Measurements from ENCODE around the gene WNK1. TPM values are rescaled to one million over a fixed set of nuclear protein-coding genes. Genes with fewer than 3 reads are reported as not detected.

Gene WNK1
- total RNA-seq, 1 donor from 2014 or later = 160 TPM

DNA sequence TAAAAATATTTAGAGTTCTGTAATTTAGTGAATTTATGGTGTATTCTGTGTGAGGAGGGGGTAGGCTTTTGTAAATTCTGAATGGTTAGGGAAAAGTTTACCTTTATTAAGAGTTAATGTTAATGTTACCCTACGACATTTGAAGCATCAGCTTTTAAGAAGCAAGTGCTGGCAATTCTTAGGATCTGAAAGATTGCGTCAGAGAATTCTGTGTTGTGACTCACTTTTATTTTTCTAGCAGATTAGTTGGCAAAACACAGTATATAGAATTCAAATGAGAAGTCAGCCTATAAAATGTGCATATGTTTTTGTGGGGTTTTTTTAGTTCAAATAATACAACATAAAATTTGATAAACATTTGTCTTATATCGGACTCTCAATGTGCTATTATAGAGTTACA is 99.5 kb downstream of the WNK1 start:
- H3K36me3 Mint-ChIP-seq (ENCODE audit: low read depth, unreplicated experiment) = peaks cover 3% of the 10 kb centered on the region
- TF ChIP-seq, protein P1, sequence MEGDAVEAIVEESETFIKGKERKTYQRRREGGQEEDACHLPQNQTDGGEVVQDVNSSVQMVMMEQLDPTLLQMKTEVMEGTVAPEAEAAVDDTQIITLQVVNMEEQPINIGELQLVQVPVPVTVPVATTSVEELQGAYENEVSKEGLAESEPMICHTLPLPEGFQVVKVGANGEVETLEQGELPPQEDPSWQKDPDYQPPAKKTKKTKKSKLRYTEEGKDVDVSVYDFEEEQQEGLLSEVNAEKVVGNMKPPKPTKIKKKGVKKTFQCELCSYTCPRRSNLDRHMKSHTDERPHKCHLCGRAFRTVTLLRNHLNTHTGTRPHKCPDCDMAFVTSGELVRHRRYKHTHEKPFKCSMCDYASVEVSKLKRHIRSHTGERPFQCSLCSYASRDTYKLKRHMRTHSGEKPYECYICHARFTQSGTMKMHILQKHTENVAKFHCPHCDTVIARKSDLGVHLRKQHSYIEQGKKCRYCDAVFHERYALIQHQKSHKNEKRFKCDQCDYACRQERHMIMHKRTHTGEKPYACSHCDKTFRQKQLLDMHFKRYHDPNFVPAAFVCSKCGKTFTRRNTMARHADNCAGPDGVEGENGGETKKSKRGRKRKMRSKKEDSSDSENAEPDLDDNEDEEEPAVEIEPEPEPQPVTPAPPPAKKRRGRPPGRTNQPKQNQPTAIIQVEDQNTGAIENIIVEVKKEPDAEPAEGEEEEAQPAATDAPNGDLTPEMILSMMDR (IDR thresholded peaks at IDR 0.05; ENCODE audit: unreplicated experiment) = no peak
- no peak for DNase-seq (ENCODE audit: low spot score)
- no peaks in the 10 kb centered on the region for H3K9me3 Mint-ChIP-seq (ENCODE audit: unreplicated experiment)
- H3K4me3 Mint-ChIP-seq (ENCODE audit: unreplicated experiment) = no peak overlapping the region
- no peak overlapping the region for H3K27ac Mint-ChIP-seq (ENCODE audit: unreplicated experiment)
- H3K27me3 Mint-ChIP-seq (ENCODE audit: unreplicated experiment) = no peaks in the 10 kb centered on the region
- H3K4me1 Mint-ChIP-seq (ENCODE audit: unreplicated experiment) = peaks cover 3% of the 10 kb centered on the region

DNA sequence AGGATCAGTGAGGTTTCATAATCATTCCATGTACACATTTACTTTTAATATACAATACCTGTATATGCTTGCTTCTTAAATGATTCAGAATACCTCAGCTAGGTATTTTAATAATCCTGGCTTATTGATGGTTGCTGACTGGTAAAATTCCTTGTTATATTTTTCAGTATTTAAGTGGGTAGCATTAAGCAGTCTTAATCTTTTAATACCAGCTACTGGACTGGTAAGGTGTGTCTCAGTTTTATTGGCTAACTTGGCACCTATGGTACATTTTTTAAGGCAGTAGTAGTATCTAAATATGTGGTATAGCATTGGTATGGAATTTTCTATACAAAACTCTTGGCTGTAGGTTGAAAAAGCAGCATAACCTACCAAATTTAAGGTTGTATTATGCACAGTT is 100.5 kb downstream of the WNK1 start:
- Mint-ChIP-seq H3K4me1 (ENCODE audit: unreplicated experiment) (peaks cover 3% of the 10 kb centered on the region), H3K36me3 (ENCODE audit: low read depth, unreplicated experiment) (peaks cover 9% of the 10 kb centered on the region), H3K27ac (ENCODE audit: unreplicated experiment) (no peak overlapping the region), H3K9me3 (ENCODE audit: unreplicated experiment) (no peaks in the 10 kb centered on the region), H3K27me3 (ENCODE audit: unreplicated experiment) (peaks cover 2% of the 10 kb centered on the region), H3K4me3 (ENCODE audit: unreplicated experiment) (no peak overlapping the region)
- TF ChIP-seq, protein P1 (IDR thresholded peaks at IDR 0.05; ENCODE audit: unreplicated experiment) = no peak
- no peak for DNase-seq (ENCODE audit: low spot score)

DNA sequence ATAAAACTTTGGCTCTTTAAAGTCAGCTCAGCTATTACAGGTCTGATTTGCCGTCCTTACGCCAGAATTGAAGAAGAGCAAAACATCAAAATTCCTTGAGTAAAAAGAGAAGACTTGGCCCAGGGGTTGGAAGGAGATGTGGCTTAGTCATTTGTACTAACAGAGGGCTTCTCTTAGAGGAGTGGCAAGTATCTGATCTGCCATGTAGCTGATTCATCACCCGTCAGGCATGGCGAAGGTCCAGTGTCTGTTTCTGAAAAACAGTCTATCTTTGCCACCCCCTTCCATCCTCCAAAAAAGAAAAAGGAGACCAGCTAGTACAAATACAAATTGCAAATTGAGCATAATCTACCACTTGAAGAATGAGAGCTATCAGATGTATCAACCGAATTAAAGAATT is 105.2 kb downstream of the WNK1 start:
- Mint-ChIP-seq H3K4me1 (ENCODE audit: unreplicated experiment) (peaks cover 14% of the 10 kb centered on the region), H3K9me3 (ENCODE audit: unreplicated experiment) (no peaks in the 10 kb centered on the region), H3K36me3 (ENCODE audit: low read depth, unreplicated experiment) (peaks cover 5% of the 10 kb centered on the region), H3K27me3 (ENCODE audit: unreplicated experiment) (peaks cover 2% of the 10 kb centered on the region), H3K27ac (ENCODE audit: unreplicated experiment) (no peak overlapping the region), H3K4me3 (ENCODE audit: unreplicated experiment) (no peak overlapping the region)
- TF ChIP-seq, protein P1 (IDR thresholded peaks at IDR 0.05; ENCODE audit: unreplicated experiment) = no peak
- no peak for DNase-seq (ENCODE audit: low spot score)

DNA sequence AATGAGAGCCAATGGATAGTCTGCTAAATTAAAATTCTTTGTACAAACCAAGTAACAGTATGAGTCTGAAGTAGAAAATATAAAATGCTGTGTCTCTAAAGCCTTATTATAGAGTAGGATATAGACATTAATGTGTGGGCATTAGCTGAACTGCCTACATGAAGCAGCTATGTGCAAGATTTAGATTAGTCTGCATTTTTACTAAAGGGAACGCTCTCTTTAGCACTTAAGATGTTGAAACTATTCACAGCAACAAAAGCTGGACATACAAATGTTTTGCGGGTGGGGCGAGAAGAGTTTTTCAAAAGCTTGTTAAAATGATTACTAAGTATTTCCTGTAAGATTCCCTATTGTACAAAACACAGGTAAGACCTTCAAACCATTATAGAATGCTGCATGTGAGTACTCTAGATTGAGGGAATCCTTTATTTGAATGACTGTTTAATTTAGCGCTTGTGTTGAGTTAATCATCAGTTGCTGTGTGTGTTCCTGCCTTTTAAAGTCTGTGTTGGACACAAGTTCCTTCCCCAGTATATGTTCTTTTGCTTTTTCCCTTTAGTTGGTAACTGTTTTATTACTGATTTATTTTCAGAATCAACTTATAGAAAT is 110.0 kb downstream of the WNK1 start:
- Mint-ChIP-seq H3K9me3 (ENCODE audit: unreplicated experiment) (no peaks in the 10 kb centered on the region), H3K27me3 (ENCODE audit: unreplicated experiment) (peaks cover 2% of the 10 kb centered on the region), H3K4me3 (ENCODE audit: unreplicated experiment) (no peak overlapping the region), H3K36me3 (ENCODE audit: low read depth, unreplicated experiment) (peaks cover 13% of the 10 kb centered on the region), H3K27ac (ENCODE audit: unreplicated experiment) (no peak overlapping the region), H3K4me1 (ENCODE audit: unreplicated experiment) (peaks cover 14% of the 10 kb centered on the region)
- DNase-seq (ENCODE audit: low spot score) = no peak
- TF ChIP-seq, protein P1 (IDR thresholded peaks at IDR 0.05; ENCODE audit: unreplicated experiment) = no peak

DNA sequence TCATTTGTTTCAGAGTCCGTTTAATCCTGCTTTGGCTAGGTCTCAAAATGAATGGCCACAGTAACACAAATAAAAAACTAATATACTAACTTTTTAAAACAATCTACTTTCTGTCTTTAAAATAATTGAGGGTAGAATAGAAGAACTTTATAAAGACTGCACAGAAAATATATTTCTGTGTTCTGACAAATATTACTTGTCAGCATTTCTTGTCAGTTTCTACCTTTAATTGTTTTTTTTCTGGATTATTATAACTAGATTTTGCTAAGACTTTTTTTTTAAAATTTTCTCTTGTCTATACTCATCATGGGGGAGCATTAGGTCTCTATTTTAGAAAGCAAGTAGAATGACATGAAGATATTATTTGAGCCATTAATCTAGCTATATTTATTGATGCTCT is 110.9 kb downstream of the WNK1 start:
- Mint-ChIP-seq H3K36me3 (ENCODE audit: low read depth, unreplicated experiment) (peaks cover 14% of the 10 kb centered on the region), H3K27ac (ENCODE audit: unreplicated experiment) (no peak overlapping the region), H3K27me3 (ENCODE audit: unreplicated experiment) (no peaks in the 10 kb centered on the region), H3K9me3 (ENCODE audit: unreplicated experiment) (no peaks in the 10 kb centered on the region), H3K4me3 (ENCODE audit: unreplicated experiment) (no peak overlapping the region), H3K4me1 (ENCODE audit: unreplicated experiment) (peaks cover 14% of the 10 kb centered on the region)
- TF ChIP-seq, protein P1 (IDR thresholded peaks at IDR 0.05; ENCODE audit: unreplicated experiment) = no peak
- DNase-seq (ENCODE audit: low spot score) = no peak

Measured in endothelial cell (in vitro differentiated cells).